Suprapubic skin (tissue), 3 donors: Measurements from ENCODE around the gene ACOT11.

Source experiments
- CTCF ChIP-seq, 2 donors: fragments of 200-600 bp in 1 of 2; fragments of 450-650 bp in 1 of 2; sonication (generic) in 1 of 2; IDR thresholded peaks; one replicate each; pipeline ENCODE4 v1.5.1; 2016 to 2019; ENCODE audit warnings: antibody characterized with exemption in 2 of 2, mild to moderate bottlenecking in 1 of 2, moderate library complexity in 1 of 2
- POLR2AphosphoS5 ChIP-seq, 3 donors: sonication (generic); formaldehyde crosslinking; IDR thresholded peaks; one replicate each; pipeline ENCODE4 v1.6.1; 2017; ENCODE audit warnings: antibody characterized with exemption in 3 of 3

- TF ChIP-seq POLR2AphosphoS5 (IDR thresholded peaks at IDR 0.05) (no peak), CTCF (IDR thresholded peaks at IDR 0.05) (no peak)
Measured at GRCh38 chr1:54570161-54570560, 22.1 kb downstream of the ACOT11 start.
